NCI-H524 (cell line): Measurements from ENCODE around the gene PRKRA.
A peak's percentile ranks its signal among the peaks of the same experiment; 100 is the strongest.
"Not testable (repeated sequence)": the region's sequence is repeated elsewhere in the genome, so short reads cannot be mapped to it uniquely, and the experiment has no call there.

Experiments used
- DNase-seq, 2 experiments: peaks; one replicate each; lab custom pipeline; 2025; lab: John Stamatoyannopoulos, UW

PRKRA gene

DNA sequence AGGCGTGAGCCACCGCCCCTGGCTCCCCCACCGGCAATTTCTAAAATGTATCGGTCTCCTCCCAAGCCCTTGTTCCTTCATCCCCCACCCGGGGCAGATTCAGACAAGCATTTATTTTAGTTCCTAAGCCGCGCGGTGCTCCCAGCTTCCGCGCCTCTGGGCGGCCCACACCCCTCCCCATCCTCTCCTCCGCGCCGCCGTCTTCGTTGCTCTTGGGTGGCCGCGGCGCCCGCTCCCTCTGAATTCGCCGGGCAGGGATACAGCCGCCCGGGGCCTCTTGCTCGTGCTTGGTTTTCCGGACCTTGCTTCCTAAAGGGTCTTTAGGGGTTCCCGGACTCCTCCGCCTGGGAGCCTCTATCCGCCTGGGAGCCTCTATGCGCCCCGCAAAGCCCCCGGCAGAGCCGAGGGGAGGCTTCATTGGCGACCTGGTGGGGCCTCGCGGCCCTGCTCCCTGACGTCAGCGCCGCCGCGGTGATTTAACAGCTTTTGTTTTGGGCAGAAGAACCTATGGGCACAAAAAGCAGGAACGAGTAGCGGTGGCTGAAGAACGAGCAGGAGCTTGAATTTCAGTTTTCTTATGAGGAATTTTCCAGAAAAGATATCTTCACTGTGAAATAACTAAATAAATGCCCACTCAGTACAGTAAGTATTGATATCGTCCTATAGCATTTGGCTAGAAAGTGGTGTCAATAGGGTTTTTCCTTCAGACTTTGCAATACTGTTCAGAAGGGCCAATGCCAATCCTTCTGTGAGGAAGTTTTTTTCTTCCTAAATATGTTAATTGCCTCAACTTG lies 37.3 kb downstream of the PRKRA start:
- DNase-seq: peak; percentile 66 to 73

DNA sequence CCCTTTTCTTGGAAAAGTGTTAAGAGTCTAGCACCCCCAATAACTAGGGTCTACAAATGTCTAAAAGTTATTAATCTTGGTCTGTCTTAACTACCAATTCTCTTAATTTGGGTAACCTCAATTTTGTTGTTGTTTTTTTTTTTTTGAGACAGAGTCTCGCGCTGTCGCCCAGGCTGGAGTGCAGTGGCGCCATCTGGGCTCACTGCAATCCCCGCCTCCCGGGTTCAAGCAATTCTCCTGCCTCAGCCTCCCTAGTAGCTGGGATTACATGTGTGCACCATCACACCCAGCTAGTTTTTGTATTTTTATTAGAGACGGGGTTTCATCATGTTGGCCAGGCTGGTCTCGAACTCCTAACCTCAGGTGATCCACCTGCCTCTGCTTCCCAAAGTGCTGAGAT lies 38.5 kb downstream of the PRKRA start:
- DNase-seq: not testable (repeated sequence)

- no peak for DNase-seq
Observed at GRCh38 chr2:178412047-178412446, 38.9 kb downstream of the PRKRA start.

GRCh38 chr2:178409261-178409660 lies 41.7 kb downstream of the PRKRA start:
- no peak for DNase-seq

GRCh38 chr2:178404368-178404767 lies 46.6 kb downstream of the PRKRA start:
- DNase-seq: peak in 1 of 2 experiments; percentile 50

DNA sequence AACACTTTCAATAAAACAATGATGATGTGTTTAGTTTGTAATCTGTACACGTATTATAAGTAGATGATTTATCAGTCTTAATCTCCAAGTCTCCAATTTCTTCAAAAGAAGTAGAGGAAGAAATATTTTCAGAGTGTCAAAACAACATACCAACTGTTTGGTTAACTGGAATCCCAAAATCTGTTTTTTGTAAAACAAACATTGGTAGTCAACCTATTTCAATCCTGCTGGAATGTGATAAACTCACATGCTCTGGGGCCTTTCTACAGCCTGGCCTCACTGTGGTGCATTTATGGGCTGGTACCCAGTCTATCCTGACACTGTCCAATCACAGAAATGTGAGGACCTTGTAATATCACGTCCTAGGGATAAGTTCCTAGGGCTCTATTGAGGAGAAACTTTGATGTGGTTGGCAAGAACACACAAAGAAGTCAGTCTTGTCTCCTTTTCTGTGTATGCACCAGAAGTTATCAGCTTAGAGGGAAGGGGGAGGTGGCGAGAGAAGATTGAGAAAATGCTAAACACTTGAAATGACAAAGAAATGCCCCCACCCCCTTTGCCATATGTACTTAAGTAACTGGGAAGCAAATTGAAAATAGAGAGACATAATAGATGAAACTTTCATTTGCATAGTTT lies 47.2 kb downstream of the PRKRA start:
- no peak for DNase-seq

DNA sequence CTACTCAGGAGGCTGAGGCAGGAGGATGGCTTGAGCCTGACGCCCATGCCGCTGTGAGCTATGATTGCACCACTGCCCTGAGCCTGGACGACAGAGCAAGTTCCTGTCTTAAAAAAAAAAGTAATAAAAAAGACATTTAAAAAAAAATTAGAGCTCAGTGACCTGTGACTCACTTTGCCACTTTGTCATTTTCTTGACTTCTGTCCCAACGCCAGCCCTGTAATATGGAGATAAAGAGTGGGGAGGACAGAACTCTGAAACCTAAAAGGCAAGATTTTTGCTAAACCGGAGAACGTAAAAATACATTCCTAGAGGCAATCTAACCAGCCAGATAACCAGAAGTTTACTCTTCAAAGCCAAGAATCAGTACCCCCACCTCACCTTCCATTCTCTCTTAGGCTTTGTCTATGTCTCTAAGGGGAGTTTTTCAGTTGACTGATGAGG lies 49.0 kb downstream of the PRKRA start:
- DNase-seq: no peak

DNA sequence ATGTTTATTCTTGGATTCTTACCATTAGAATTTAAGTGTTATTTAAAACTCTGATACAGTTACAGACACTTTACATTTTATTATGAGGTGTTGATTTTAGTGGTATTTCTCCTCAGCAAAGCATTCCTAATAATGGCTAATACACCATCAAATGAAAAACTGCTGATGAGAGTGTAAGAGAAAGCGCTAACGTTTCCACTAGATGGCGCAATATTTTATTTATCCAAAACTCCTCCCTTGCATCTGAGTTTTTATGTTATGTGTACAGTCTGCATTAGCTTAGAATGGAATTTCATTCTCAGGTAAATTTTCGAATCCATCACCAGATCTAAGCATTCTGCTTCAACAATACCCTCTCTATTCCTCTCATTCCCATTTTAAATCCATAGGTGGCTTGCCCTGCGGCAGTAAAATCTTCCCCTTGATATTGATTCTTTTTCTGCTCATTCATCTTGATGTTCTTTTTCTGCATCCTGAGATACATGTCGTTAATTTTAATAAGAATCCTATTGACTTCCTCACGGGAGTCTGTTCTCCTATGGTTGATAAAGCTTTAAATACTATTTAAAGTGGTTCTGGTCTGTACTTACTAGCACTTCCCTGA lies 53.9 kb downstream of the PRKRA start:
- peak in 1 of 2 experiments; percentile 59 for DNase-seq

DNA sequence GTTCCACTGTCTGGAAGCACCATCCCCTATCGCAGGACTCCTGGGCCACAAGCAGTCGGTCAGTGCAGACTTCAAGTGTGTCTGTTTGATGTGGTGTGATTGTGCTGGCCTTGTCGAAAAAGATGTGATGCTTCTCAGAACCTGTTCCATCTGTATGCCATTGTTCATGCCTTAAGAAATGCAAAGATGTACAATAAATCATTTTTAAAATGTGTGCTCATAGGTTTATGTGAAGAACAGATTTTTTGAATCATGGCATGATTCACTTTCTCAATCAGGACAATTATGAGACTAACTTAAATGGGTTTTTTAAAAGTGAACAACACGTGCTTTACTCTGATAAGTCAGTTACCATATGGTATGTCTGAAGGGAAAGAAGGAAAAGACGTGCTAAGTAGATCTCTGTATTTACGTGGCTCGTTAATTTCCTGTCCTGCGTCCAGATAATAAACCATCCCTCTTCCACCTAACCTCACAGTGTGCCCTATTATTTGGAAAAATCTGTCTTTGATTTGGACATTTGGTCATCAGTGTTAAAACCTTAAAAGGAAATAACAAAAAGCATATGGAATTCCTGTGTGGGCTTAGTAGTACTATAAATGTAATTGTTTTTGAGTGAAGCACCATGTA lies 54.9 kb downstream of the PRKRA start:
- peak in 1 of 2 experiments; percentile 5 for DNase-seq

GRCh38 chr2:178395295-178395694 lies 55.7 kb downstream of the PRKRA start:
- no peak for DNase-seq

- peak; percentile 14 to 52 for DNase-seq
Observed at GRCh38 chr2:178394859-178395258, 56.1 kb downstream of the PRKRA start.

DNA sequence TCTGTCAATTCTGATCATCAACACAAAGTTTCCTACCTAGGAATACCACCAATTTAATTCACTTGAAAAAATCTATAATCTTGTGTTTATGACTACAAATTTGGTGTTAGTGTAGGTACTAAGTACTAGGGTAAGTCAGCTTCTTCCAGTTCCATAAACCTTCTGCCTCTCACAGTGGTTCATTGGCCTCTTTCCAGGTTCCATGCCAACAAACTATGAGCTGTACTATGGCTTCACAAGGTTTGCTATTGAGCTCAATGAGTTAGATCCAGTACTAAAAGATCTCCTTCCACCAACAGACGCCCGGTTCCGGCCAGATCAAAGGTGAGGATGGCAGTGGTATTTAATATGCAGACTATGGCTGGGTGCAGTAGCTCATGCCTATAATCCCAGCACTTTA lies 58.8 kb downstream of the PRKRA start:
- no peak for DNase-seq

DNA sequence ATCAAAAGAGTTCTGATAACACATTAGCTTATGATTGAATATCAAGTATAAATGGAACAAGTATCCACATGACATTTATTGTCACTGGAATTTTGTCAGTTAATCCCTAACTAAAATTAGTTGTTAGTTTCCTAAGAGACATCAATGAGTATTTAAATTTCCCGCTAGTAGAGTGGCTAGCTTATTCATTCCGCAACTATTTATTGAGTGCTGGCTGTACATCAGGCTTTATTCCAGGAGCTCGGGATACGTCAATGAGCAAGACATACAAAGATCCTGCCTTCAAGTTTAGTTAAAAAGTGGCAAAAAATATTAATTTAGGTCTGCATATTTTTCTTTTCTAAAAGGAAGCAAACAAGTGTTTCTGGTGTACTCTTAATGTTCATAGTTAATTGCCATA lies 59.3 kb downstream of the PRKRA start:
- no peak for DNase-seq

- no peak for DNase-seq
Observed at GRCh38 chr2:178388287-178388686, 62.7 kb downstream of the PRKRA start.

DNA sequence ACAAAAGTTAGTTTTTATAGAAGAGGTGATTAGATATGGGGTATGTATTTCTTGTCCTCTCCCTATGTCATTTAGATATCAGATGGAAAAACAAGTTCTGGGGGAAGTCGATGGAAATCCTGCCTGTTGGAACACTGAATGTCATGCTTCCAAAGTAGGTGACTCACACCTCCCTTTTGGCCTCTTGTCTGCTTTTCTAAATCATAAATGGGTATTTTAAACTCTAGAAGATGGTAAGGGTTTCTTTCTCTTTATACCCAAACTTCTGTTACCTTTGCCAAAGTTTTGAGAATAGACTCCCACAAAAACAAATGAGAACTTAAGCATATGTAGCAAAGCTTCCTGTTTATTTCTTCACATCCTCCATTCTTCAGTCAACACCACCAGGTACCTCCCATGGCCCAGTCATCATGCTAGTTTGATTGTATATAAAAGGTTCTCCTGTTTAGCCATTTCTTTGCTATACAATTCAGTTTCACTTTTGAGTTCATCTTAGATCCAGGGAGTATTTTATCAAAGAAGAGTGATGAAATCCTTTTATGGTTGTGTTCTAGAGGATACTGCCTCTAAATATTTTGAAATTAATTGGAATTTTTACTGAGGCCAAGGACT lies 63.9 kb downstream of the PRKRA start:
- DNase-seq: no peak

GRCh38 chr2:178385595-178386148 lies 65.3 kb downstream of the PRKRA start:
- DNase-seq: no peak

DNA sequence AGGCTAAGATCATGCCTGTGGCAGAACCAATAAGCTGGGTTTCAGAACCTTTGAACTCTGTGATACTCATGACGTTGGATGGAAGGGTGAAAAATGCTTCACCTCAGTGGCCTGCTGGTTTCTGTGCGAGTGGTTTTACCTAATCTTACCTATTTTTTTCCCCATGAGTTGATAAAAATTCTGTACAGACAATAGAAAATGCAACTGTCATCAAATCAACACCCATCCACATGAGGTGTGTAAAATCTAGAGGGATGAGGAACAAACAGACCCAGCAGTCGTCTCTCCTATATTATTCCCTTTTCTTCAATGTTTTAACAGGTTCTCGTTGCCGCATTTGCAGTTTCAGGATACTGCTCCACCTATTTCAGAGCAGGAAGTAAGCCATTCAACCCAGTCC lies 67.3 kb downstream of the PRKRA start:
- DNase-seq: no peak
